Pancreas (tissue), 10 donors: ENCODE measurements around the gene IL17B. TPM values are rescaled to one million over a fixed set of nuclear protein-coding genes. Genes with fewer than 3 reads are reported as not detected.

Experiments used
- ATAC-seq, 4 donors: fragments of 200-7000 bp; cut with Tn5 transposase; one replicate each; pipeline versions ENCODE4 v1.8.0 to v1.9.1; 2020; ENCODE audit warnings: mild to moderate bottlenecking in 4 of 4, moderate library complexity in 4 of 4
- DNase-seq, 6 donors: peaks; one replicate each; pipeline ENCODE4 v3.0.0-alpha.2; 2020
- FAIRE-seq: peaks from 2 replicates; lab custom pipeline; 2012; peaks lifted over from hg19 to GRCh38; lab: Jason Lieb, UNC
- H3K27ac ChIP-seq, 4 donors: fragments of 200-600 bp; sonication (generic); 1 replicate in 3 of 4; 2 replicates in 1 of 4; pipeline versions ENCODE4 v1.5.0 to v1.8.0; 2020
- H3K27me3 ChIP-seq, 4 donors: fragments of 200-600 bp; one replicate each; pipeline ENCODE4 v1.8.0; 2021
- H3K36me3 ChIP-seq, 3 donors: fragments of 200-600 bp; sonication (generic) in 1 of 3; one replicate each; pipeline versions ENCODE4 v1.5.0 to v1.8.0; 2020 to 2021
- H3K4me1 ChIP-seq, 3 donors: fragments of 200-600 bp; one replicate each; pipeline ENCODE4 v1.8.0; 2021
- H3K4me3 ChIP-seq, 4 donors: fragments of 200-600 bp; sonication (generic) in 2 of 4; one replicate each; pipeline versions ENCODE4 v1.5.0 to v1.8.0; 2020 to 2021
- H3K9me3 ChIP-seq, 4 donors: fragments of 200-600 bp; one replicate each; pipeline ENCODE4 v1.8.0; 2021
- CTCF ChIP-seq, 4 donors: fragments of 200-600 bp; sonication (generic) in 3 of 4; IDR thresholded peaks; one replicate each; pipeline versions ENCODE4 v1.5.0 to v1.8.0; 2021; ENCODE audit warnings: antibody characterized with exemption in 4 of 4
- WGBS, 2 donors: extraction: QIAGEN DNeasy Blood & Tissue Kit; methylation state at CpG; one replicate each; pipeline ENCODE4 v1.1.7; 2013; 5-methylcytosine and 5-hydroxymethylcytosine counted together
- intact Hi-C, 3 donors: fragments of 100-400 bp; cut with DNase I; formaldehyde crosslinking; loops; one replicate each; pipeline versions ENCODE4 v1.11.1 to v1.14.2; 2022
- polyA plus RNA-seq, 2 donors: library from polyadenylated mRNA; stranded (reverse); fragments of 200-250 nt; gene quantifications; one replicate each; pipeline ENCODE4 v1.2.3, GENCODE V29; 2013
- total RNA-seq, 6 donors: library from RNA; stranded (reverse); fragmentation: NEBNext Ultra II Directional in 4 of 6; extraction: Animal tissue kit (Norgen Biotek cat#: 25700) in 4 of 6; gene quantifications; one replicate each; pipeline versions ENCODE4 v1.2.1 to v1.2.4, GENCODE V29; 2021 to 2023
- donor health status: healthy with polysubstance abuse.
- donor health status: DM: no; HTN: no; CAD: no; lungs with moderate emphysema.
- donor health status: DM: no; HTN: no; CAD: no.
- donor health status: control.
- donor health status: control.
- donor health status: Bipolar disorder and iron deficiency.
- donor health status: DM: yes; HTN: yes; CAD: no.
- donor health status: DM: no; HTN: no; CAD: no.
- donor health status: DM: no; HTN: no; CAD: no.
- donor health status: DM: yes; HTN: yes; CAD: no.

The IL17B gene
- total and polyA plus RNA-seq, 8 donors, result not detected

GRCh38 chr5:149338364-149338763 lies 40.7 kb downstream of the IL17B start:
- Histone ChIP-seq H3K9me3 (no peaks in the 10 kb centered on the region), H3K36me3 (no peaks in the 10 kb centered on the region), H3K27ac (no peak overlapping the region), H3K4me3 (no peak overlapping the region), H3K27me3 (no peaks in the 10 kb centered on the region), H3K4me1 (no peaks in the 10 kb centered on the region)
- DNase-seq (no peak), FAIRE-seq (no peak), ATAC-seq (peak in 1 of 4 donors; percentile 40)
- intact Hi-C loops, result no loop called here
- no peak for TF ChIP-seq CTCF (IDR thresholded peaks at IDR 0.05)
- 68 to 71% methylated on average over 1 of the region's 1 CpG for WGBS, 2 donors

- H3K9me3 ChIP-seq, result no peaks in the 10 kb centered on the region
- DNase-seq, result no peak
- intact Hi-C loops, result no loop called here
- peak in 2 of 4 donors; percentile 48 to 51 for ATAC-seq
- no peak for FAIRE-seq
- H3K36me3 ChIP-seq, result no peaks in the 10 kb centered on the region
- H3K4me1 ChIP-seq, result no peaks in the 10 kb centered on the region
- H3K4me3 ChIP-seq, result no peak overlapping the region
- TF ChIP-seq CTCF (IDR thresholded peaks at IDR 0.05), result no peak
- H3K27ac ChIP-seq, result no peak overlapping the region
- 84 to 90% methylated on average over 4 of the region's 4 CpGs for WGBS, 2 donors
- H3K27me3 ChIP-seq, result no peaks in the 10 kb centered on the region
Observed at GRCh38 chr5:149337736-149338135, 41.4 kb downstream of the IL17B start.

- TF ChIP-seq CTCF (IDR thresholded peaks at IDR 0.05), result no peak
- ATAC-seq (no peak), FAIRE-seq (no peak), DNase-seq (no peak)
- Histone ChIP-seq H3K4me3 (no peak overlapping the region), H3K36me3 (no peaks in the 10 kb centered on the region), H3K27me3 (no peaks in the 10 kb centered on the region), H3K27ac (no peak overlapping the region), H3K9me3 (no peaks in the 10 kb centered on the region), H3K4me1 (no peaks in the 10 kb centered on the region)
- intact Hi-C loops, result no loop called here
- WGBS, 2 donors, result 66 to 84% methylated on average over 2 of the region's 2 CpGs
Observed at GRCh38 chr5:149333711-149334443, 45.2 kb downstream of the IL17B start.

GRCh38 chr5:149328177-149328576 lies 50.9 kb downstream of the IL17B start:
- Histone ChIP-seq H3K36me3 (no peaks in the 10 kb centered on the region), H3K4me3 (no peak overlapping the region), H3K4me1 (no peaks in the 10 kb centered on the region), H3K9me3 (no peaks in the 10 kb centered on the region), H3K27me3 (no peaks in the 10 kb centered on the region), H3K27ac (no peak overlapping the region)
- no peak for DNase-seq
- TF ChIP-seq CTCF (IDR thresholded peaks at IDR 0.05), result no peak
- no peak for ATAC-seq
- FAIRE-seq, result no peak
- WGBS, 2 donors, result 81 to 87% methylated on average over 5 of the region's 5 CpGs
- intact Hi-C loops, result no loop called here

GRCh38 chr5:149326611-149327010 lies 52.5 kb downstream of the IL17B start:
- H3K4me1 ChIP-seq, result no peaks in the 10 kb centered on the region
- no peak for TF ChIP-seq CTCF (IDR thresholded peaks at IDR 0.05)
- no peak overlapping the region for H3K4me3 ChIP-seq
- DNase-seq, result no peak
- FAIRE-seq, result no peak
- intact Hi-C loops, result no loop called here
- no peaks in the 10 kb centered on the region for H3K9me3 ChIP-seq
- no peaks in the 10 kb centered on the region for H3K36me3 ChIP-seq
- no peaks in the 10 kb centered on the region for H3K27me3 ChIP-seq
- ATAC-seq, result no peak
- WGBS, 2 donors, result 73 to 76% methylated on average over 3 of the region's 3 CpGs
- H3K27ac ChIP-seq, result no peak overlapping the region
